Left renal cortex interstitium (tissue), 4 donors: ENCODE data around the gene SAC3D1. TPM values are rescaled to one million over a fixed set of nuclear protein-coding genes. Genes with fewer than 3 reads are reported as not detected.

Experiments used
- DNase-seq, 4 donors: peaks; one replicate each; pipeline ENCODE4 v3.0.0-alpha.2; 2013; ENCODE audit warnings: low read depth in 4 of 4, low spot score in 2 of 4, missing footprints in 1 of 4
- polyA plus RNA-seq, 4 donors: library from polyadenylated mRNA; unstranded; fragments of 120-200 nt; gene quantifications; one replicate each; pipeline ENCODE4 v1.2.1, GENCODE V29; 2013; ENCODE audit not compliant: insufficient read length in 4 of 4

SAC3D1 gene
- polyA plus RNA-seq, 4 donors, result 10.2 to 20.3 (median 13.5) TPM

- DNase-seq, result no peak
These were observed 17.5 kb downstream of the SAC3D1 start, which contains the start of gene NAALADL1 for GRCh38 chr11:65058419-65059054. Gene NAALADL1 (minus strand): TSS chr11:65058553. CDS start chr11:65058521, 32 bp downstream.

- DNase-seq, result no peak
These were observed 18.5 kb downstream of the SAC3D1 start for GRCh38 chr11:65059523-65059922.

- no peak for DNase-seq
These were observed 19.2 kb downstream of the SAC3D1 start for GRCh38 chr11:65059959-65060824.

- no peak for DNase-seq
These were observed 20.0 kb downstream of the SAC3D1 start for GRCh38 chr11:65060913-65061408.

GRCh38 chr11:65063532-65063931, 22.5 kb downstream of the SAC3D1 start:
- no peak for DNase-seq

DNA sequence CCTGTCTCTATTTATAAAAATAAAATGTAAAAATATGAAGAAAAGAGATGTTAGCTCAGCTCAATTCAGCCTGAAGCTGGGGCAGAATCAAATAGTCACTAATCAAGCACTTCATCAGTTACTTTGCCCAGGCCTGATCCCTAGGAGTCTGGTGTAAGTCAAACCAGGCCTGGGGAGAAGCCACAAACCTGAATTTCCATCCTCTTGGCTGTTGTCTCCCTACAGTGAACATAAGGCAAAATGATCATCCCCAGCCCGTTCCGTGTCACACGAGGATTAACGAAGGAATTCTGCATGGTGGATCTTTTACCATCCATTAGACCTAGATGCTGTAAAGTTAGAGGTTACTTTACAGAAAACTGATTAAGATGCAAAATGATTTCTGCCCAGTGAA, 23.8 kb downstream of the SAC3D1 start:
- DNase-seq, result no peak

DNA sequence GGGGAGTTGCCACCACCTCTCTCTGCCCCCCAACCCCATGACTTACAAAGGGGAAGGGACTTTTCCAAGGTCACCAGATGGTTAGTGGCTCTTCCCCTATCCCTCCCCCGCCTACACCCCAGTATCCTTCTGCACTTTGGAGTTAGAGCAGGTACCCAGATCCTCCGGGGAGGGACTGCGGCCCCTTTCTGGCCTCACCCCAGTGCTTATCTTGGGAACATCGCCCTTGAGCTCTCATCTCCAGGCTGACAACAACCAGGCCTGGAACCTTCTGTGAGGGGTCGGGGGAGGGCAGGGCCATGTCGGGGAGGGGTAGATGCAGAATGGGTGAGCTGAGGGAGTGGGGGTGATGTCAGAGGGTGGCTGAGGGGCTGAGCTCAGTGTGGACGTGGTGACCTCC, 24.8 kb downstream of the SAC3D1 start:
- no peak for DNase-seq

- no peak for DNase-seq
These were observed 25.3 kb downstream of the SAC3D1 start for GRCh38 chr11:65066315-65066714.

DNA sequence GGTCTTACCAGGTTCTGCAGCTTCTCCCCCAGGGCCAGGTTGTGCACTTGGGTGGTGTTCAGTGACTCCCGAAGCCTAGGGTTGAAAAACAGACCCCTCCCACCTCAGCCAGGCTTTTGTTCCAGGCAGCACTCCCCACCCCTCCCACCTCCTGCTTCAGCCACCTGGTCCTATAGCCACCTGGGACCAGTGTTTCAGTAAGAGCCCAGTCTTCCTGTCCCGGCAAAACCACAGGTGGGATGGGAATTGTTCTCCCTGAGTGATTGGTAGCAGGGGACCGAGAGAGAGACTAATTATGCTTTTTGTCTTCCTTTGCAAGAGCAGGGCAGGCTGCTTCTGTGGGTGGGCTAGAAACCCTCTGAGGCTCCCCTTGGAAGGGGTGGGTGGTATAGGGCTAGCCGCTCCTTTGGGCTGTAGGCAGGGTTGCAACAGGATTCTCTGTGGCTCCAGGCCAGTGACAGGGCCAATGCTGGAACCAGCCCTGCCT, 25.8 kb downstream of the SAC3D1 start:
- no peak for DNase-seq

DNA sequence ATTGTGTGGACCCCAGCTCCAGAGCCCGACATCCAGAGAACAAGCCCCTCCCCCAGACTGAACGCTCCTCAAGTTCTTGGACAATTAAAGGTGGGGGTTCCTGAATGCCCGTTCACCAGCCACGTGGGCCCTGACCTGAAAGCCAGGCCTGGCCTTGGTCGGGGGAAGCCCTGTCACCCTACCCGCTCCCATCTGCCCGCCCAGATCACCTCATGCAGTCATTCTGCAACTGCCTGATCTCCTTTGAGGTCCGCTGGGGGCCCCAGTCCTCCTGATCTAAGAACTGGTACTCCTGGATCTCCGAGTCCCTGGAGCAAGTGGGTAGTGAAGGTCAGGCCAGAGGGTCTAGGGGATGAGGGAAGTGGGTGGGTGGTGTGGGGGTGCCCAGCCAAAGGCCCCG, 26.4 kb downstream of the SAC3D1 start:
- DNase-seq, result no peak

- no peak for DNase-seq
These were observed 28.2 kb downstream of the SAC3D1 start for GRCh38 chr11:65069217-65069616.

GRCh38 chr11:65071907-65072630, 31.1 kb downstream of the SAC3D1 start:
- no peak for DNase-seq

DNA sequence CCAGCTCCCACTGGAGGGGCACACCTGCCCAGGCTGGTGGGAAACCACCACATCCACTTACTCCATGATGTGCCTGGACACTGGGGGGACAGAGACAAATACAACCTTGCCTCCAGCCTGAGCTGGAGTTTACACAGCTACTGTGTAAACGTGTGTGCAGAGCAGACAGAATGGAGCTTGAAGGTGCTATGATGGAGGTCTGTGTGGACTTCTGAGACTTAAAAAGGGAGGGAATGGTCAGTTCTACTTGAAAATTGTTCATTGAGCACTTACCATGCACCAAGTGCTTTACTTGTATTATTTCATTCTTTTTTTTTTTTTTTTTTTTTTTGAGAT, 31.6 kb downstream of the SAC3D1 start:
- DNase-seq, result no peak

DNA sequence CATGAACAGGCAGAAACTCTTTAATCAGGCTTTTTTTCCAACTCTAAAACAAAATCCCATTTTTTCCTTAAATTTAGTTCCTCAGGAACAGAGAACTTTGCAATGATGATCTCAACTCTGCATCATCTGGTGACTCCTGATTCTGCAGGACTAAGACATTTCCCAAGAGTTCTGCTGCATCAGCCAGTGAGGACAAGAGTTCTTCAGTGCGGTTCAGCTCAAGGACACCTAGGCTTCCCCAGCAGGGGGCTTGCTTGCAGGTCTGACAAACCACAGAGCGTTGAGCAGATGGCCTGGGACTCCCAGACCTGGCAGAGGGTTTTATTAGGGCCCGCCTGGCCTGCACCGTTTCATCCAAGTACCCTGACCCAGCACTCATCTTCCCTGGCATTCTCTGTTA, 36.4 kb downstream of the SAC3D1 start:
- DNase-seq, result no peak

DNA sequence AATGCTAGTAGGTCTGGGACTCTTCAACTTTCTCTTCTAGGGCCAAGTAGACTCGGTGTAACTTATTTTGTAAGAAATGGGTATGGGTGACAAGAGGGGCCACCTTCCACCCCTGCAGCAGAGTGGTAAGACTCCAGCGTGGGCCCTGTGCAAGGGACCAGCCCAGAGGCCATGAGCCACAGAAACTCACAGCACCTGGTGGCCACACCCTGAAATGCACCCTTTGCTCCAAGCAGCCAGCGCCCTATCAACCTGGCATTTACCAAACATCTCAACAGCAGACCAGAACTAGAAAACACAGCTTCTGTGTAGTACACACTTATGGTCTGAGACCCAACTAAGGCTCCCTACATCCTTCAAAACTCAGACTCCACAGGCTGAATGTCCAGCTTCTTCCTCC, 37.1 kb downstream of the SAC3D1 start:
- DNase-seq, result no peak

- no peak for DNase-seq
These were observed 37.9 kb downstream of the SAC3D1 start for GRCh38 chr11:65078786-65079342.

DNA sequence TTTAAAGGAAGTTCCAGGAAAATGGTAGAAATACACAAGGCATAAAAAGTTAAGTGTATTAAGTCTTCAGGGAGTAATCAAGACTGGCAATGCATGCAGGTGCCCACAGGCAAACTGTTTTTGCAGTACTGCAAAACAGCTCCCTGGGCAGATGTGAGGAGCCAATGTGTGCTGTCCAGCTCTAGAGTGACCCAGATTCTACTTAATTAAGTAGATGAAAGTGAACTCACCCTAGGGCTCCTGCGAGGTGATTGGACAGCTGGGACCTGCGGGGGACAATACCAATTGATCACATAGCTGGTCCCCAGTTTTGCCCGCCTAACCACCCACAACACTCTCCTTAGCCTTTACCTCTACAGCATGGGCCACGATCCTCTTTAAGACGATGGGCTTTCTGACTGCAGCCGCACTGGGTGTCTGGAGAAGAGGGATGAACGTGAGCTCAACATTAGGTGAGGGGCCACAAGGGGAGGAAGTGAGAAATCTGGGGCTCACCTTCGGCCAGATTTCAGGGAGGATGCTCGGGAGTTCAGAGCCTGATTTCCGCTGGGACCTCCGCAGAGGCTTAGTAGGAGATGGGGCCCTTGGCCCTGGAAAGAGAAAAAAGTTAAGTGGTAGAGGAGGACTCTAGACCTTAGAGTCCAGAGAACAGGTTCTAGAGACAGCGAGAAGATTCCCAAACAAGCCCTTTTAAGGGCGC, 42.3 kb downstream of the SAC3D1 start:
- DNase-seq, result no peak

GRCh38 chr11:65083834-65084597, 43.0 kb downstream of the SAC3D1 start, which contains the start of the genes CDCA5 and ZFPL1:
Gene CDCA5 (minus strand): TSS chr11:65084040. CDS start chr11:65083978, 62 bp downstream.
Gene ZFPL1 (plus strand): TSS chr11:65084222. CDS start chr11:65084699, 477 bp downstream.
- DNase-seq, result peak; percentile 79 to 90 (median 90)
